ENCODE data around the gene GALNT2. TPM values are rescaled to one million over a fixed set of nuclear protein-coding genes. Genes with fewer than 3 reads are reported as not detected.

The GALNT2 gene
- total RNA-seq, 1 experiment from 2014 or later = 152 TPM

GRCh38 chr1:230125640-230126528 lies 58.8 kb downstream of the GALNT2 start:
- in situ Hi-C loops (cut with HindIII; ENCODE audit: low pct_unique_long_range_greater_than_20kb, low sequenced_read_pairs) = no loop called here
- H3K9me3 ChIP-seq (ENCODE audit: control insufficient read depth, insufficient read depth, low read depth, low read length) = no peaks in the 10 kb centered on the region
- BruUV-seq (replicated peaks) = no TSS peak
- H3K4me3 ChIP-seq (ENCODE audit: low read depth in 2 of 2, low read length in 2 of 2) = no peak overlapping the region
- no peaks in the 10 kb centered on the region for H3K36me3 ChIP-seq (ENCODE audit: control insufficient read depth, insufficient read depth, low read length)
- intact Hi-C loops (cut with micrococcal nuclease; ENCODE audit: unreplicated experiment) = no loop called here
- H3K27ac ChIP-seq (ENCODE audit: low read length) = no peak overlapping the region
- no peaks in the 10 kb centered on the region for H3K27me3 ChIP-seq (ENCODE audit: control insufficient read depth, insufficient read depth, low read length)
- POLR2A ChIA-PET = no interaction called here
- CTCF ChIA-PET = no interaction called here
- DNase-seq (ENCODE audit: low read depth, low spot score) (no peak), ATAC-seq (no peak)
- H3K4me1 ChIP-seq (ENCODE audit: control insufficient read depth, insufficient read depth, low read length) = peaks cover 17% of the 10 kb centered on the region
- TF ChIP-seq TCF7L2 (IDR thresholded peaks at IDR 0.05; ENCODE audit: low read depth, low read length) (no peak), REST (IDR thresholded peaks at IDR 0.05; ENCODE audit: insufficient read depth in 1 of 2, low read depth in 2 of 2, low read length in 1 of 2) (no peak), POLR2AphosphoS5 (IDR thresholded peaks at IDR 0.05; ENCODE audit: low read depth, low read length) (no peak), SIN3A (IDR thresholded peaks at IDR 0.05; ENCODE audit: borderline replicate concordance, insufficient read depth, low read depth, low read length) (no peak), CTCF (IDR thresholded peaks at IDR 0.05) (no peak)

- in situ Hi-C loops (cut with HindIII; ENCODE audit: low pct_unique_long_range_greater_than_20kb, low sequenced_read_pairs) (no loop called here), intact Hi-C loops (cut with micrococcal nuclease; ENCODE audit: unreplicated experiment) (no loop called here)
- POLR2A ChIA-PET = no interaction called here
- BruUV-seq (replicated peaks) = no TSS peak
- Histone ChIP-seq H3K36me3 (ENCODE audit: control insufficient read depth, insufficient read depth, low read length) (no peaks in the 10 kb centered on the region), H3K27ac (ENCODE audit: low read length) (no peak overlapping the region), H3K4me1 (ENCODE audit: control insufficient read depth, insufficient read depth, low read length) (peaks cover 17% of the 10 kb centered on the region), H3K4me3 (ENCODE audit: low read depth in 2 of 2, low read length in 2 of 2) (no peak overlapping the region), H3K9me3 (ENCODE audit: control insufficient read depth, insufficient read depth, low read depth, low read length) (no peaks in the 10 kb centered on the region), H3K27me3 (ENCODE audit: control insufficient read depth, insufficient read depth, low read length) (no peaks in the 10 kb centered on the region)
- ATAC-seq (no peak), DNase-seq (ENCODE audit: low read depth, low spot score) (no peak)
- TF ChIP-seq TCF7L2 (IDR thresholded peaks at IDR 0.05; ENCODE audit: low read depth, low read length) = no peak
- CTCF ChIA-PET = no interaction called here
These were observed 59.6 kb downstream of the GALNT2 start for GRCh38 chr1:230126529-230127104.
